ENCODE measurements around the gene RNF10. TPM values are rescaled to one million over a fixed set of nuclear protein-coding genes. Genes with fewer than 3 reads are reported as not detected.

RNF10 gene
- total RNA-seq, 3 donors from 2014 or later (not counting 1 experiment from before 2014, with no cell fraction given): 371 to 488 (median 389) TPM

- peaks cover 2% of the 10 kb centered on the region for H3K36me3 ChIP-seq (ENCODE audit: control insufficient read depth, insufficient read depth, low read length)
- Mint-ChIP-seq H3K27ac (no peak overlapping the region), H3K4me1 (peaks cover 21 to 33% of the 10 kb centered on the region in 2 donors), H3K9me3 (no peaks in the 10 kb centered on the region), H3K36me3 (no peaks in the 10 kb centered on the region), H3K27me3 (ENCODE audit: low read depth in 2 of 2) (no peaks in the 10 kb centered on the region), H3K4me3 (no peak overlapping the region)
- intact Hi-C loops (cut with micrococcal nuclease): no loop called here
- ATAC-seq: no peak
- TF ChIP-seq CTCF (IDR thresholded peaks at IDR 0.05): no peak
- no peaks in the 10 kb centered on the region for H3K27me3 ChIP-seq (ENCODE audit: control insufficient read depth, insufficient read depth, low read length)
- DNase-seq: no peak
- WGBS (ENCODE audit: insufficient coverage): 98% methylated on average over 4 of the region's 4 CpGs
- H3K27ac ChIP-seq (ENCODE audit: low read length): no peak overlapping the region
- H3K4me1 ChIP-seq (ENCODE audit: control insufficient read depth, insufficient read depth, low read length): no peaks in the 10 kb centered on the region
- no peaks in the 10 kb centered on the region for H3K9me3 ChIP-seq (ENCODE audit: control insufficient read depth, insufficient read depth, low read length)
- no peak overlapping the region for H3K4me3 ChIP-seq (ENCODE audit: low read length)
Observed at GRCh38 chr12:120489018-120489417, 45.1 kb upstream of the RNF10 start.

- intact Hi-C loops (cut with micrococcal nuclease): no loop called here
- H3K27me3 ChIP-seq (ENCODE audit: control insufficient read depth, insufficient read depth, low read length): no peaks in the 10 kb centered on the region
- WGBS (ENCODE audit: insufficient coverage): 95% methylated on average over 5 of the region's 5 CpGs
- H3K27ac ChIP-seq (ENCODE audit: low read length): no peak overlapping the region
- H3K4me3 ChIP-seq (ENCODE audit: low read length): no peak overlapping the region
- no peaks in the 10 kb centered on the region for H3K36me3 Mint-ChIP-seq
- H3K27ac Mint-ChIP-seq: peak overlapping the region; percentile 41 to 54
- no peaks in the 10 kb centered on the region for H3K9me3 ChIP-seq (ENCODE audit: control insufficient read depth, insufficient read depth, low read length)
- TF ChIP-seq CTCF (IDR thresholded peaks at IDR 0.05): no peak
- peaks cover 5% of the 10 kb centered on the region for H3K4me1 ChIP-seq (ENCODE audit: control insufficient read depth, insufficient read depth, low read length)
- no peak for ATAC-seq
- no peak for DNase-seq
- H3K27me3 Mint-ChIP-seq (ENCODE audit: low read depth in 2 of 2): no peaks in the 10 kb centered on the region
- H3K9me3 Mint-ChIP-seq: no peaks in the 10 kb centered on the region
- no peak overlapping the region for H3K4me3 Mint-ChIP-seq
- peaks cover 2% of the 10 kb centered on the region for H3K36me3 ChIP-seq (ENCODE audit: control insufficient read depth, insufficient read depth, low read length)
- peaks cover 25 to 35% of the 10 kb centered on the region in 2 donors for H3K4me1 Mint-ChIP-seq
Observed at GRCh38 chr12:120490325-120490724, 43.8 kb upstream of the RNF10 start.

GRCh38 chr12:120490833-120491512 lies 43.2 kb upstream of the RNF10 start:
- no peak overlapping the region for H3K4me3 ChIP-seq (ENCODE audit: low read length)
- H3K36me3 ChIP-seq (ENCODE audit: control insufficient read depth, insufficient read depth, low read length): peaks cover 2% of the 10 kb centered on the region
- Mint-ChIP-seq H3K4me1 (peaks cover 30 to 41% of the 10 kb centered on the region in 2 donors), H3K27me3 (ENCODE audit: low read depth in 2 of 2) (no peaks in the 10 kb centered on the region), H3K4me3 (no peak overlapping the region), H3K27ac (peak overlapping the region; percentile 41 to 54), H3K36me3 (no peaks in the 10 kb centered on the region), H3K9me3 (no peaks in the 10 kb centered on the region)
- H3K27me3 ChIP-seq (ENCODE audit: control insufficient read depth, insufficient read depth, low read length): no peaks in the 10 kb centered on the region
- peaks cover 7% of the 10 kb centered on the region for H3K4me1 ChIP-seq (ENCODE audit: control insufficient read depth, insufficient read depth, low read length)
- 100% methylated on average over 2 of the region's 2 CpGs for WGBS (ENCODE audit: insufficient coverage)
- H3K9me3 ChIP-seq (ENCODE audit: control insufficient read depth, insufficient read depth, low read length): no peaks in the 10 kb centered on the region
- H3K27ac ChIP-seq (ENCODE audit: low read length): no peak overlapping the region
- intact Hi-C loops (cut with micrococcal nuclease): no loop called here
- TF ChIP-seq CTCF (IDR thresholded peaks at IDR 0.05): no peak
- DNase-seq (no peak), ATAC-seq (no peak)

Data from natural killer cell (primary cell).